Peyer's patch (tissue), 4 donors: ENCODE results near the gene MMP8.

Source experiments
- POLR2A ChIP-seq, 2 donors: fragments of 450-650 bp; IDR thresholded peaks; one replicate each; pipeline ENCODE4 v1.5.1; 2017; ENCODE audit warnings: antibody characterized with exemption in 2 of 2, mild to moderate bottlenecking in 2 of 2, moderate library complexity in 2 of 2
- TF ChIP-seq, protein P1 (sequence below), 6 experiments: fragments of 450-650 bp in 4 of 6; fragments of 200-600 bp in 2 of 6; sonication (generic) in 1 of 6; IDR thresholded peaks; one replicate each; pipeline ENCODE4 v1.5.1; 2017 to 2019; ENCODE audit warnings: antibody characterized with exemption in 6 of 6, mild to moderate bottlenecking in 3 of 6, moderate library complexity in 1 of 6

DNA sequence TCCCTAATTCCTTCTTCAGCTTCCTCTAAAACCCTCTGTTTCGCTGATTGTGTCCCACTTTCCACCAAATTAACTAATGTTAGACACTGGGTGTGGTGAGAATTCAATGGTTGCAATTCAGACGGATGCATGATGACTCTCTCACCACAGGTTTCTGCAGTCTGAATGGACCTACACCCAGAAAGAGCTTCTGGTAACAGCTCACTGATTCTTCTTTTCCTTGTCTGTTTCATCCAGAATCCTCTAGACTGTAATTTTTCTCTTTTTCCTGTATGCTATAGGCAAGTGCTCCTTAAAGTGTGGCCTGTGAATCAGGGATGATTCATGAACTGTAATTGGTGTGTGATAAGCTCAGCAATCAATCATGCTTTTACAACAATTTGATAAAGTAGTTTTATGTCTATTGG, 37.6 kb upstream of the MMP8 start:
- TF ChIP-seq, protein P1, sequence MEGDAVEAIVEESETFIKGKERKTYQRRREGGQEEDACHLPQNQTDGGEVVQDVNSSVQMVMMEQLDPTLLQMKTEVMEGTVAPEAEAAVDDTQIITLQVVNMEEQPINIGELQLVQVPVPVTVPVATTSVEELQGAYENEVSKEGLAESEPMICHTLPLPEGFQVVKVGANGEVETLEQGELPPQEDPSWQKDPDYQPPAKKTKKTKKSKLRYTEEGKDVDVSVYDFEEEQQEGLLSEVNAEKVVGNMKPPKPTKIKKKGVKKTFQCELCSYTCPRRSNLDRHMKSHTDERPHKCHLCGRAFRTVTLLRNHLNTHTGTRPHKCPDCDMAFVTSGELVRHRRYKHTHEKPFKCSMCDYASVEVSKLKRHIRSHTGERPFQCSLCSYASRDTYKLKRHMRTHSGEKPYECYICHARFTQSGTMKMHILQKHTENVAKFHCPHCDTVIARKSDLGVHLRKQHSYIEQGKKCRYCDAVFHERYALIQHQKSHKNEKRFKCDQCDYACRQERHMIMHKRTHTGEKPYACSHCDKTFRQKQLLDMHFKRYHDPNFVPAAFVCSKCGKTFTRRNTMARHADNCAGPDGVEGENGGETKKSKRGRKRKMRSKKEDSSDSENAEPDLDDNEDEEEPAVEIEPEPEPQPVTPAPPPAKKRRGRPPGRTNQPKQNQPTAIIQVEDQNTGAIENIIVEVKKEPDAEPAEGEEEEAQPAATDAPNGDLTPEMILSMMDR (IDR thresholded peaks at IDR 0.05): no peak
- TF ChIP-seq POLR2A (IDR thresholded peaks at IDR 0.05): no peak
